ES-I3 (cell line): ENCODE data around the gene ISX.

ENCODE experiments used
- H3K36me3 ChIP-seq: 2 replicates; pipeline ENCODE4 v1.6.1; 2013; ENCODE audit warnings: mild to moderate bottlenecking, low read length, control low read depth, moderate library complexity; ENCODE audit not compliant: insufficient read depth
- H3K4me1 ChIP-seq: 2 replicates; pipeline ENCODE4 v1.6.1; 2013; ENCODE audit warnings: mild to moderate bottlenecking, control low read depth, low read length; ENCODE audit not compliant: insufficient read depth
- H3K9ac ChIP-seq: 2 replicates; pipeline ENCODE4 v1.6.1; 2013; ENCODE audit warnings: low read depth, mild to moderate bottlenecking, low read length, moderate library complexity
- H3K9me3 ChIP-seq: 2 replicates; pipeline ENCODE4 v1.6.1; 2013; ENCODE audit warnings: mild to moderate bottlenecking, low read length, moderate library complexity; ENCODE audit not compliant: control insufficient read depth, insufficient read depth

The ISX gene

GRCh38 chr22:35109616-35110015 is 43.7 kb downstream of the ISX start:
- no peaks in the 10 kb centered on the region for H3K9me3 ChIP-seq

GRCh38 chr22:35111244-35111643 is 45.3 kb downstream of the ISX start:
- no peaks in the 10 kb centered on the region for H3K36me3 ChIP-seq
- H3K9ac ChIP-seq, result no peak overlapping the region
- H3K9me3 ChIP-seq, result no peaks in the 10 kb centered on the region
- H3K4me1 ChIP-seq, result no peaks in the 10 kb centered on the region

More at GRCh38 chr22:35109616-35110015, 43.7 kb downstream of the ISX start:
- Histone ChIP-seq H3K9ac (no peak overlapping the region), H3K4me1 (no peaks in the 10 kb centered on the region), H3K36me3 (no peaks in the 10 kb centered on the region)

GRCh38 chr22:35113341-35113740 is 47.4 kb downstream of the ISX start:
- Histone ChIP-seq H3K36me3 (no peaks in the 10 kb centered on the region), H3K9me3 (no peaks in the 10 kb centered on the region), H3K9ac (no peak overlapping the region), H3K4me1 (no peaks in the 10 kb centered on the region)

- H3K9me3 ChIP-seq, result no peaks in the 10 kb centered on the region
- H3K4me1 ChIP-seq, result no peaks in the 10 kb centered on the region
- no peaks in the 10 kb centered on the region for H3K36me3 ChIP-seq
- no peak overlapping the region for H3K9ac ChIP-seq
These were observed 48.4 kb downstream of the ISX start for GRCh38 chr22:35114131-35114980.

- no peaks in the 10 kb centered on the region for H3K4me1 ChIP-seq
- H3K9ac ChIP-seq, result no peak overlapping the region
- no peaks in the 10 kb centered on the region for H3K9me3 ChIP-seq
- H3K36me3 ChIP-seq, result no peaks in the 10 kb centered on the region
These were observed 49.6 kb downstream of the ISX start for GRCh38 chr22:35115515-35115914.

GRCh38 chr22:35116269-35116668 is 50.3 kb downstream of the ISX start:
- H3K9ac ChIP-seq, result no peak overlapping the region
- H3K9me3 ChIP-seq, result no peaks in the 10 kb centered on the region
- H3K4me1 ChIP-seq, result no peaks in the 10 kb centered on the region
- H3K36me3 ChIP-seq, result no peaks in the 10 kb centered on the region

GRCh38 chr22:35116817-35117216 is 50.9 kb downstream of the ISX start:
- no peaks in the 10 kb centered on the region for H3K36me3 ChIP-seq

GRCh38 chr22:35119494-35119893 is 53.5 kb downstream of the ISX start:
- H3K4me1 ChIP-seq, result no peaks in the 10 kb centered on the region
- H3K9ac ChIP-seq, result no peak overlapping the region
- no peaks in the 10 kb centered on the region for H3K9me3 ChIP-seq
- no peaks in the 10 kb centered on the region for H3K36me3 ChIP-seq

More at GRCh38 chr22:35116817-35117216, 50.9 kb downstream of the ISX start:
- Histone ChIP-seq H3K4me1 (no peaks in the 10 kb centered on the region), H3K9me3 (no peaks in the 10 kb centered on the region), H3K9ac (no peak overlapping the region)

GRCh38 chr22:35124691-35125219 is 58.8 kb downstream of the ISX start:
- no peaks in the 10 kb centered on the region for H3K9me3 ChIP-seq

GRCh38 chr22:35126993-35127392 is 61.0 kb downstream of the ISX start:
- Histone ChIP-seq H3K9me3 (no peaks in the 10 kb centered on the region), H3K36me3 (no peaks in the 10 kb centered on the region), H3K4me1 (peaks cover 7% of the 10 kb centered on the region), H3K9ac (no peak overlapping the region)

More at GRCh38 chr22:35124691-35125219, 58.8 kb downstream of the ISX start:
- no peak overlapping the region for H3K9ac ChIP-seq
- no peaks in the 10 kb centered on the region for H3K4me1 ChIP-seq
- no peaks in the 10 kb centered on the region for H3K36me3 ChIP-seq

- Histone ChIP-seq H3K4me1 (peaks cover 7% of the 10 kb centered on the region), H3K36me3 (no peaks in the 10 kb centered on the region), H3K9me3 (no peaks in the 10 kb centered on the region), H3K9ac (no peak overlapping the region)
These were observed 62.7 kb downstream of the ISX start for GRCh38 chr22:35128637-35129036.

GRCh38 chr22:35131525-35132000 is 65.6 kb downstream of the ISX start:
- Histone ChIP-seq H3K9me3 (no peaks in the 10 kb centered on the region), H3K4me1 (peaks cover 19% of the 10 kb centered on the region), H3K36me3 (no peaks in the 10 kb centered on the region), H3K9ac (no peak overlapping the region)

GRCh38 chr22:35132568-35132967 is 66.6 kb downstream of the ISX start:
- H3K9me3 ChIP-seq, result no peaks in the 10 kb centered on the region
- no peaks in the 10 kb centered on the region for H3K36me3 ChIP-seq
- H3K4me1 ChIP-seq, result peaks cover 19% of the 10 kb centered on the region

GRCh38 chr22:35133702-35134380 is 67.9 kb downstream of the ISX start:
- no peak overlapping the region; the same call in 1 of the 2 replicates for H3K9ac ChIP-seq
- H3K4me1 ChIP-seq, result peaks cover 19% of the 10 kb centered on the region
- H3K36me3 ChIP-seq, result no peaks in the 10 kb centered on the region
- no peaks in the 10 kb centered on the region for H3K9me3 ChIP-seq

More at GRCh38 chr22:35132568-35132967, 66.6 kb downstream of the ISX start:
- no peak overlapping the region for H3K9ac ChIP-seq
